GM18858 (cell line): ENCODE results near the gene SPHK2.

Experiments
- ATAC-seq: cut with Tn5 transposase; IDR thresholded peaks from one replicate; pipeline ENCODE4 v1.9.1; 2021; ENCODE audit not compliant: unreplicated experiment

SPHK2 gene

DNA sequence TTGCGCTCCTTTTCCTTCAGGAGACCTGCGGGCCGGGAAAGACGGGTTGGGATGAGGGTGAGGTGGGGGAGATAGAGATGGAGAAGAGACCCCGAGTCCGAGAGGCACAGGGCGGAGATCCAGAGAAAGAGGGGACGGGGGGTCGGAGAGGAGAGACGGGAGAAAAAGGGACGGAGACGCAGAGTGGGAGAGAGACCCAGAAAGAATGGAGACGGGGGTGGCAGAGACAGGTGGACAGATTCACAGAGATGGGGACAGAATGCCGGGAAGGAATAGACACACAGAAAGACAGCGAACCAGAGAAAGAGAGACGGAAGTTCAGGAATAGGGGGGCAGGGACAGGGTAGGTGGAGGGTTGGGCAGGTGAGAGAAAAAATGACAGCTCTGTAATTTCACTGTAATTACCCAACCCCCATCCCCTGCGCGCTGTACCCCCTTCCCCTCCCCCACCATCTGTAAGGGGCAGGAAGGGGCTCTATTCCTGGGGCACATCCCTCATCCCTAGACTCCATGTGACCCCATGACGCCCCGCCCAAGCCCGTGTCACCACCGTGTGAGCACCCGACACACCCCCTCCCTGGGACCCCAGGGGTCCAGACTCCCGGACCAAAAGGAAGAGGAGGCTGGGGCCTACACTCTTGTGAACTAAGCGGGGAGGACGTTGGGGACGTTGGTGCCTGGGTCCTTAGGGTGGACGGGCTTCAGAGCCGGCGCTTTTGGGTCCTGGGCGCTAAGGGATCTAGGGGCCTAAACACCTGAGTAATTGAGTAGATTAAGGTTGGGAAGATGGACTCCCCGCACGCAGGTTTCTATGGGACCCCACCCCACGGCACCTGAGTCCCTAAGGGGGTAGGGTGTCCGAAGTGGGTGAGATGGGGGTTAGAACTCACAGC is 16.9 kb downstream of the SPHK2 start:
- no peak for ATAC-seq

DNA sequence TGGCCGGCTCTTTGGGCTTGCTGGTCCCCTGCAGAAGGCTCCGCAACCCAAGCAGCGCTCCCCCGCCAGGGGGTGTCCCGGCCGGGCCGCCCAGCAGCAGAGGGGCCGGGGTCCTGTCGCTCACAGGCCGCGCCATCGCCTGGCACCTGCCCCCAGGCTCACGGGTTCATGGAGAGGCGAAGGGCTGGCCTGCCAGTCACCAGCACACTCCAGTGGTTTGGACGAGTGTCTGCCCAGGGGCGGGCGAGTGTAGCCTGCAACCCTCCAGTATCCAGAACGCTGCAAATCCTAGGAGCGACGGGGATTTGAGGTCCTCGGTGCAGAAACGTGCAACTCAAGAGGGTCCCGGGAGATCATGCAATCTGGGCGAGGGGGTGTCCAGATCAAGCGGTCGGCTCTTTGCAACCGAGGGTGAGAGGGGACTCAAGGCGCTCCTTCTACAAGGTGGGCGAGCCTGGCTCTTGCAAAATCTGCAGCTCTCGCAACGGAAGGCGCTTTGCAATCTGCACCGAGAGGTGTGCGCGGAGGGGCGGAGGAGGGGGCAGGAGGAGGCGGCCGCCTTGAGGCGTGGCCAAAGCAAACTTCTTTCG is 17.6 kb downstream of the SPHK2 start, which contains the start of gene DBP:
TSS of gene DBP (minus strand) at position 521 of the 590 bp plus-strand sequence. CDS start at position 136, 385 bp downstream.
- no peak for ATAC-seq

DNA sequence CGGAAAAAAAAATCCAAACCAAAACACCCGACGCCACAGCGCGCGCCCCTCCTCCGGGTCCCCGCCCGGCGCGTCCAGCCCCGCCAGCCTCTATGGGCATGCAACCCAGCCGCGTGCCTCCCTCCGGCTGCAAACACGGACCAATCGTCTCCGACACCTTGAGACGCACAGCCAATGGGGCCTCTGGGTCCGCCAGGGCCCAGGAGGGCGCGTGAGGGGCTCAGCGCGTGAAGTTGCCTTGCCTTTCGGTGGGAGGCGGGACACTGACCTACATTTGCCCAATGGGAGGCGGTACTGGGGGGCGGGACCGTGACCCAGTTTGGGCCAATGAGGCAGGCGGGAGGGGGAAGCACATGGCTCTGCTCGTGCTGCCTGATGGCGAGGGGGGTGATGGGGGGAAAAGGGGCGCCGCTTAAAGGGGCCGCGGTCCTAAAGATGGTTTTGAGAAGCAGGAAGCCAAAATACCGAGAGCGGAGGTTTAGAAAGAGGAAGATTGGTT is 18.2 kb downstream of the SPHK2 start:
- peak; percentile 59 for ATAC-seq

DNA sequence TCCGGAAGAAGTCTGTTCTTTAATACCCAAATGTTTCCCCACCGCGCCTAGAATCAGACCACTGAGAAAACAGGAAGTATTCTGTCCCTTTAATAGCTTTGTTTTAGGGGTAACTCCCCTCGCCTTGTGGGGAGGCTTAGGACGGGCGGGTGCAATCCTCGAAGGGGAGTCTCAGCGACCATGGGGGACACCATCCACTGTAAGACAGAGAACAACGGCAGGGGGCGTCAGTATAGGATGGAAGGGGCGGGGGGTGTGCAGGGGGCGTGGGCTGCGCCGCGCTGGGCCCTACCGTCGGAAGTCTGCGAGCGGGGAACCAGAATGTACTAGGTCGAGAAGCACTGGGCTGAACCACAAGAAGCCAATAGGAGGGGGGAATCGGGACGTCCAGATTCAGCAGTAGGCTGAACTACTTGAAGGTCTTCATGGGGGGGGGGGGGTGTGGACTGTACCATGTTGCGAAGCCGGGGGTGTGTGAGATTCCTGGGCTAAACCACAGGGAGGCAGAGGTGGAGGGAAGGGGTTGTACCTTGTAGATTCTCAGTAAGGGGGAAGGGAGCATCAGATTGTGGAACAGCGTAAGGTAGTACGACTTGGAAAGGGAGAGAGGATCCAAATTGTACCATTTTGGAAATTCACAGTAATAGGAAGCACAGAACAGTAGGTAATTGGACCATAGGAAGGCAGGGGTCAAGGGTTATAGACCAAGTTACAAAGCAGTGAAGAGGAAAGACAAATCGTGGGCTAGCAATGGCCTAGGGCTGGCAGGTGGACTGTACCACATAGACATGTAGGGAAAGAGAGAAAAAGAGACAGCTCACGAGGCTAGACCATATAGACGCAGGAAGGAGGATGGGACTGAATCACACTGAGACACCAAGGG is 18.9 kb downstream of the SPHK2 start:
- peak; percentile 1 for ATAC-seq

DNA sequence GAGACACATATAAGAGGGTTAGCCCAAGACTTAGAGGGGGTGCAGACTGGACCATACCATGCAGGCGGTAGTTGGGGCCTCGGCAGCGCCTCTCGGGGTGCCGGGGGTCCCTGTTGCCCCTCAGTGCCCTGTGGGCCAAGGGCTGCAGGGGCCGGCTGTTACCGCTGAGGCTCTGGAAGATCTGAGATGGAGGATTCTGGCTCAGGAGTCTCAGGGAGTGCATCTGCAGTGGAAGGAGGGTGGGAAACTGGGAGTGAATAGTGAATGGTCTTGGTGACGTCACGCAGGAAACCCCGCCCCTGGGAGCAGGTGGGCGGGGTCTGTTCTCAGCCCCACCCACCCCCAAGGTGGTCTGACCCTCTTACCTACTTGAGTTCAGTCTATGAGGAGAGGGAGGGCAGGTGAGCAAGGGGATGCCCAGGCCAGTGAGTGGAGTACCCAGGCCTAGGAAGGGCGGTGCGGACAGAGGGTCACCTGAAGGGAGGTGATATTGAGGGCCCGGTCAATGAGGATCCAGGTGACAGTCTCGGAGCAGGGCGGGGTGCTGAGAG is 19.6 kb downstream of the SPHK2 start:
- ATAC-seq, result no peak

DNA sequence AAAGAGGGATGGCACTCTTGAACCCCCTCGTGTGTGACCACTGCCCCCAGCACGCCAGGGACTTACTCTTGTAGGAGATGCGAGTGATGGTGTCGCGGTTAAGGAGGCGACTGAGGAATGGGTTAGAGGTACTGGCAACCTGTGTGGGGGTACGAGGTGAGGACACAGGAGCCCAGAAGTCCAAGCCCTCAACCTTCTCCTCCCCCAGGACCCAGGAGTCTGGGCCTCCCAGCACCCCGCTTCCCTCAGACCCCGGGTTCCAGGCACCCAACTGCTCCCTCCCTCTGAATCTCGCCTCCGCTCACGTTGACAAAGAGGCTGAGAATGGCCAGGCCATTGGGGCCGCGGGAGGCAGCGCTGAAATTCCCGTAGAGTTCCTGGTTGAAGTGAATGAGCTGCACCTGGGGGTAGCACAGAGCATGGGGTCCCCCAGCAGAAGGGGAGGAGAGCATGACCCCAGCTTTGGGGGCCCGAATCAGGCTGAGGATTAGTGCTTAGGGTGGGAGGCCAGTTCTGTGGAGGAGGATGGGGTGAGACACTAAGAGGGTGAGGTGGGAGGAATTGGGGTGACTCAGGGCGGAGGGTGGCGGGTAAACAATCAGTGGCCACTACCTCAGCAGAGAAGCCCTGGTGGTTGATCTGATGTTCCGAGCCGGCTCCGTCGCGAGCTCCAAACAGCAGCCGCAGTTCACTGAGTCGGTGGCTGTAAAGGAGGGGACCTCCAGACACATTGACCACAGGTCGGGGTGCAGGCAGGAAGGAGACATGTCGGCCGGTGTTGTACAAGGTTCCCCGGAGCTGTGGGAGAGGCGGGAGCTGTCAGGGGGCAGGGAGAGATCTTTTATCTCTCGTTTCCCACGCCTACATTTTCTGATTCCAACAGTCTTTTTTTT is 20.4 kb downstream of the SPHK2 start:
- ATAC-seq, result no peak

DNA sequence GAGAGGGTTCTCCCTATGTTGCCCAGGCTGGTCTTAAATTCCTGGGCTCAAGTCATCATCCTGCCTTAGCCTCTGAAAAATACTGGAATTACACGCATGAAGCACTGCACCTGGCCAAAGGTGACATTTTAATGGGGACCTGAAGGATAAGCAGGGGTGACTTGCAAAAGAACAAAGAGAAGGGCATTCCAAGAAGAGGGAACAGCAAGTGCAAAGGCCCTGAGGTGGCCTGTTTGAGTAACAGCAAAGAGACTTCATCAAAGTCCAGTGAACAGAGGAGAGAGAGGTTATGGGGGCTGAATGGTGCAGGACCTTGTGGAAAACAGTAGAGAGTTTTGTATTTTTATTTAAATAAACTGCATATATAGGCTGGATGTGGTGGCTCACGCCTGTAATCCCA is 22.5 kb downstream of the SPHK2 start:
- no peak for ATAC-seq

DNA sequence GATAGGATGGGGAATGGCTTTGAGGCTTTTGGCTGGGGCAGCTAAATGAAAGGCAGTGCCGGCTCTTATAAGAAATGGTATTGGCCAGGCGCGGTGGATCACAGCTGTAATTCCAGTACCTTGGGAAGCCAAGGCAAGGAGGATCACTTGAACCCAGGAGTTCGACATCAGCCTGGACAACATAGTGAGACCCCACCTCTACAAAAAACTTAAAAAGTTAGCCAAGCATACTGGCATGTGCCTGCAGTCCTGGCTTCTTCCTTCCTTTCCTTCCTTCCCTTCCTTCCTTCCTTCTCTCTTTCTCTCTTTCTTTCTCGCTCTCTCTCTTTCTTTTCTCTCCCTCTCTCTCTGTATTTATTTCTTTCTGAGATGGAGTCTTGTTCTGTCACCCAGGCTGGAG is 23.6 kb downstream of the SPHK2 start:
- ATAC-seq, result no peak

DNA sequence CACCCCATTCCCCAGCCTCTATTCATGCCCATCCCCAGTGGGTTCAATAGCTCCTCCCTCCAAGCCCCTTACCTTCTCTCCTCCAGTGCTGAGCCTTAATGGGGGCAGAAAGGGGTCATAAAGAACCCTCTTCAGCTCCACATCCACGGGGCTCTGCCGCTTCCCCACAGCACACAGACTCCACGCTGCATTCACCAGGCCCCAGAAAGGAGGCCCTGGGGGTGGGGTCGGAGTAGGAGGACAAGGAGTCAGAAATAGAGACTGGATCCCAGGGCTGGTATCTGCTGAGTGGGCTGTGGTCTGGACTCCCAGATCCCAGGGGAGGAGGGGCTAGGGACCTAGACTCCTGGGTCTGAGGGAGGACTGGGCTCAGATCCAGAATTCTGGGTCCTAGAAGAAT is 25.0 kb downstream of the SPHK2 start:
- no peak for ATAC-seq

DNA sequence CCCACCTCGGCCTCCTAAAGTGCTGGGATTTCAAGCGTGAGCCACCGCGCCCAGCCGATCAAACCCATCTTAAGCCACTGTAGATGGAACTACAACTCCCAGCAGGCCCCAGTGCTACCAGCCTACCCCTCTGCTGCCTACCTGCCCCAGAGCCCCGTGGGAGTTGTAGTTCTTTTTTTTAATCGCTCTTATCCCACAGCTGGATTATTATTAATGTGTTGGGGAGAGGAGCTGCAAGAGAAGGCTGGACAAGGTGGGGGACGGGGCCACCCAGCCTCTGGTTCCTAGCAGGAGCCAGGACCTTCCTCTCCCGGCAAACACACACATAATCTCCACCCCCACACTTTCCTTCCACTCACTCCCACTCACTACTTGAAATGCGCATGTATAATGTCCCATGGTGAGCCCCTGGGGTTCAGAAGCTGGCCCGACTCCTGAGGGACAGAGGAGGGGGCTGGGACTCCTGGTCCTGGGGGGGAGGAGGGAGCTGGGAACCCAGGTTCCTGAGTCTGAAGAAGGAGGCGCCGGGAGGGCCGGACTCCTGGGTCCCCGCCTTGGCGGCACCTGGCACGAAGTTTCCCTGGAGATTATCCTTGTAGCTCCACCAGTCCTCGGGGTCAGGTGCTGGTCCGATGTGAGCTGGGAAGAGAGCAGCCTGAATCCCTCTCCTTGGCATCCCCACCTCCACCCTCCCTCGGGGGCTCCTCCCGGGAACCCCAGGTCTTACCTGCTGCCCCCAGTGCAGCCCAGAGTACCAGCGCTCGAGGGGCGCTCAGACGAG is 25.7 kb downstream of the SPHK2 start:
- no peak for ATAC-seq

DNA sequence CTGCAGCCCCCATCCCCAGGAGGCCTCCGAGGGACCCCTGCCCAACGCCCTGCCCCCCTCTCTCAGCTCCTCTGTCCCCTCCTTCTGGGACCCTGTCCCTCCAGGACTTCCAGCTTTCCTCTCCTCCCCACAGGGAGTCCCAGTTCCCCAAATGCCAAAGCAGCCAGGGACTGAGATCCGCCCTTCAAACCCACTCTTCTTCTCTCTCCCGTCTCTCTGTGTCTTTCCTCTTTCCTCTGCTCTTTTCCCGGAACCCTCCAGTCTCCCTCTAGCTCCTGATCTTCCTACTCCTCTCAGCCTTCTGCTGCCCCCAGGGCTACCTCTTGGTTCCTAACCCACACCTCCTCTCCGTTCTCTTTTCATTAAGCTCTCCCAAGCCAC is 26.3 kb downstream of the SPHK2 start:
- ATAC-seq, result no peak

DNA sequence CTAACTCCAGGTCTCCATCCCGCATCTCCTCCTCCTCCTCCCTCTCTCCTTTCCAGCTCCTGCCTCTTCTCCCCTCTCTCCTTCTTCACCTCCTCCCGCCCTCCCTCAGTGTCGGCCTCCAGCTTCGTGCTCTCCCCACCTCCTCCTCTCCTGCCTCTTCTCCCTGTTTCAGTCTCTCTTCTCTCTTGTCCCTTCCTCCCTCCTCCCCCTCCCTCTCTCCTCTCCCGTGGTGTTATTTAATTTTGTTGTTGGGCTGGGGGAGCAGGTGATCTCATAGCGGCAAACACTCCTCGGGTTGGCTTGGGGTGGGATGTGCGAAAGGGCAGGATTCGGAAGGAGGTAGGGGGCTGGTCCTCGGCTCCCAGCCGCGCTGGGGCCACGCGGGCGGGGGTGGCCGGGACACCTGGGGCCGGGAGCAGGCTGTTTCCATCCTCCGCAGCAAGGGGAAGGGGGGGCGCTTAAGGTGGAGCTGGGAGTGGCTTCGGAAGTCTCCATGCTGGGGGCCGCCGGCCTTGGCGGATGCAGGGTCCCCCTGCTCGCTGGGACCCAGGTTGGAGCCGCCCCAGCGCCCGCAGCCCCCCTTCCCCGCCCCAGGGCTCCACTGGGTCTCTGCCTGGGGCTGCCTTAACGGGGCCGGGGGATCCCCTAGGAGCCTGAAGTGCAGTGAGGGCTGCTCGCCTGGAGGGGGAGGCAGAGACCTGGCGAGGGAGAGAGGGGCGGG is 26.9 kb downstream of the SPHK2 start, which contains the start of gene CA11:
TSS of gene CA11 (minus strand) at position 187 of the 721 bp plus-strand sequence. CDS start 555 bp downstream, outside the sequence.
- peak; percentile 47 for ATAC-seq

DNA sequence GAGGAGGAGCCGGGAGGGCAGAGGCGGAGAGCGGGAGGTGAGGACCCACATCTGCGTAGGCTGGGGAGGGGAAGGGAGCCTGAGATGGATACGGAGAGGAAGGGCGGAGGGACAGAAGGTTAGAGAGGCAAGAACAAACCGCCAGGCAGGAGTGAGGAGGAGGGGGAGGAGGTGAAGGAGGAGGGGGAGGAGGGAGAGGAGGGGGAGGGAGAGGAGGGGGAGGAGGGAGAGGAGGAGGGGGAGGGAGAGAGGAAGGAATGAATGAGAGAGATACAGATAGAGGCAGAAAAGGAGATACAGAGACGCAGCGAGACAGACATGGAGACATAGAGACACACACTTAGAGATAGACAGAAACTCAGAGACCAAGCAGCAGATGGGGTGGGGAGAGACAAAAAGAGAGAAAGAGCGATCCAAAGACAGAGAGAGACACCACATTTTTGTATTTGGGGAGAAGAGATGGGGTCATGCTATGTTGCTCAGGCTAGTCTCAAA is 27.5 kb downstream of the SPHK2 start:
- ATAC-seq, result no peak

DNA sequence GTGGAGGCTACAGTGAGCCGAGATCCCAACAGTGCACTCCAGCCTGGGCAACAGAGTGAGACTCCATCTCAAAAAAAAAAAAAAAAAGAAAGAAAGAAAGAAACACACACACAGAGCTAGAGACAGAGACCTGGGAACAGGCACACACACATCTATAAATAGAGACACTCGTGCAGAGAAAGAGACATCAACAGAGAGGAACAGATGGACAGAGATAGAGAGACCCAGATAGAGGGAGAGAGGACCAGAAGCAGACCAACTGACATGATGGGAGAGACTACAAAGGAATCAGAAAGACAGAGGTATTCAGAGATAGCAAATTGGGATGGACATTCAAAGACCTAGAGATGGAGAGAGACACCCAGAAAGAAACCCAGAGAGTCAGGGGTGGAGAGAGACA is 28.8 kb downstream of the SPHK2 start:
- ATAC-seq, result no peak

DNA sequence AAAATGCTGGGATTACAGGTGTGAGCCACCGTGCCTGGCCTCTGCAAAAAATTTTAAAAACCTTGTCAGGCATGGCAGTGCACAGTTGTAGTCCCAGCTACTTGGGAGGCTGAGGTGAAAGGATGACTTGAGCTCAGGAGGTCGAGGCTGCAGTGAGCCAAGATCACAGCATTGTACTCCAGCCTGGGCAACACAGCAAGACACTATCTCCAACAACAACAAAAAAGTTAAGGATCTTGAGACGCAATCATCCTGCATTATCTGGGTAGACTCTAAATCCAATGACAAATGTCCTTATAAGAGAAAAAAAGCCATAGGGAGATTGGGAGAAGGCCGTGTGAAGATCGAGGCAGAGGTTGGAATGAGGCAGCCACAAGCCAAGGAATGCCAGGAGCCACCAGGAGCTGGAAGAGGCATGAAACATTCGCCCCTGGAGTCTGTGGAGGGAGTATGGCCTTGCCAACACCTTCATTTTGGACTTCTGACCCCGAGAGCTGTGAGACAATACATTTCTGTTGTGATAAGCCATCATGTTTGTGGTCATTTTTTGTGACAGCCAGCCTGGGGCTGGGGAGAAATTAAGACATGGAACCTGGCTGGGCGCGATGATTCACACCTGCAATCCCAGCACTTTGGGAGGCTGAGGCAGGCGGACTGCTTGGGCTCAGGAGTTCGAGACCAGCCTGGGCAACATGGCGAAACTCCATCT is 31.8 kb downstream of the SPHK2 start:
- ATAC-seq, result no peak

DNA sequence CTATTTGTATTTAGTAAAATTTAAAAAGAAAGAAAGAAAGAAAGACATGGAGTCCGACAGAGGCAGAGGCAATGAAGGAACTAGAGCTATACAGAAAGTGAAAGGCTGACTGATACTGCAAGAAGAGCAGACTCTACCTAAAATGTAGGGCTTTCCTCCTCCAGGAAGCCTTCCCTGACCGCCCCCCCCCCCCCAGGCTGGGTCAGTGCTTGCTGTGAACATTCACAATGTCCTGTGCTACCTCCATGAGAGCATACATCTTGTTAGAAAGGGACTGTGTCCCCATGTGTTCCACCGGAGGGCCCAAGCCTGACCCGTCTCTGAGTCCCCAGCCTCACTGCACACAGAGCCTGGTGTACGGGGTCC is 32.4 kb downstream of the SPHK2 start:
- ATAC-seq, result no peak

DNA sequence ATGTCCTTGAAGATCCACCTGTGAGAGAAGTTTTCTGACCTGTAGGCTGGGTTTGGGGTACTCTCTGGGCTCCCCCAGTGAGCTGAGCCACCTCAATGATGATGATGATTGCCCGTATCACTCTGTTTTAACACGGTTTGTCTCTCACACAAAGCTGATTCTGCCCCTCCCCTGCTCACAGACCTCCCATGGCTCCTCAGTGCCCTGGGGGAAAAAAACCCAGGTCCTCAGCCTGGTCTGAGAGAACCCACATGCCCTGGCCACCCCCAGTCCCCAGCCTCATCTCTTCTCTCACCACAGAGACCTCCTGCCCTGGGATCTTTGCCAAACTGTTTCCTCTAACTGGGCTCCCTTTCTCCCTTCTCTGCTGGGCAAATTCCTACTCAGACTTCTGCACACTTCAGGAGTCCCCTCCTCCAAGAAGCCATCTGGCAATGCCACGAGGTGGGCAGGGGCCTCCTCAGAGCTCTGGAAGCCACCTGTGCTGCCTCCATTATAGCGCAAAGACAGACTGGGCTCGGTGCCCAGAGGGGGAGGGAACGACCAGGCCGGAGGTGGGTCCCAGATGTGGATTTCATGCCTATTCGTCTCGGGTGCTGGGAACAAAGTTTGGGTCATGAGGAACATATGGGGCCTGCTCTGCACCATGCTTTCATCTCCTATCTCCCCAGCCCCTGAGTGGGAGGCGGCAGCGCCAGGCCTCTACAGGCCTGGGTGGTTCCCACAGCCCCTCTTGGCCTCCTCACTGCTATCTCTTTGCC is 35.2 kb downstream of the SPHK2 start:
- no peak for ATAC-seq
